ENCODE results near the gene ARHGAP1. TPM values are rescaled to one million over a fixed set of nuclear protein-coding genes. Genes with fewer than 3 reads are reported as not detected.

ARHGAP1 gene
- total RNA-seq, 1 donor from 2014 or later = 8.1 TPM

GRCh38 chr11:46668480-46669085, 31.8 kb downstream of the ARHGAP1 start:
- Mint-ChIP-seq H3K4me3 (no peak overlapping the region), H3K4me1 (peaks cover 3% of the 10 kb centered on the region)
- no peaks in the 10 kb centered on the region for H3K27me3 ChIP-seq

GRCh38 chr11:46667043-46667481, 33.4 kb downstream of the ARHGAP1 start:
- Mint-ChIP-seq H3K36me3 (peaks cover 32% of the 10 kb centered on the region), H3K9me3 (no peaks in the 10 kb centered on the region), H3K27me3 (ENCODE audit: insufficient read depth, low read depth) (no peaks in the 10 kb centered on the region), H3K27ac (no peak overlapping the region), H3K4me3 (no peak overlapping the region), H3K4me1 (peaks cover 3% of the 10 kb centered on the region)
- Histone ChIP-seq H3K27me3 (no peaks in the 10 kb centered on the region), H3K9me3 (ENCODE audit: low read depth) (no peaks in the 10 kb centered on the region), H3K4me2 (no peak overlapping the region), H3K36me3 (no peaks in the 10 kb centered on the region), H2AFZ (replicated peaks) (no peak overlapping the region), H3K4me1 (no peaks in the 10 kb centered on the region), H3K4me3 (no peak overlapping the region), H3F3A (ENCODE audit: low read depth) (no peaks in the 10 kb centered on the region), H3K79me2 (ENCODE audit: low read depth) (no peaks in the 10 kb centered on the region), H3K27ac (no peak overlapping the region), H4K20me1 (ENCODE audit: low read depth) (no peaks in the 10 kb centered on the region), H3K9ac (no peak overlapping the region)
- no peak for DNase-seq (ENCODE audit: low spot score)
- TF ChIP-seq EZH2phosphoT487 (IDR thresholded peaks at IDR 0.05) = no peak
- no peak for TF ChIP-seq CTCF (IDR thresholded peaks at IDR 0.05)
- no peak for TF ChIP-seq EZH2 (IDR thresholded peaks at IDR 0.05)

More at GRCh38 chr11:46668480-46669085, 31.8 kb downstream of the ARHGAP1 start:
- Histone ChIP-seq H2AFZ (replicated peaks) (no peak overlapping the region), H3K9me3 (ENCODE audit: low read depth) (no peaks in the 10 kb centered on the region), H3K4me3 (no peak overlapping the region), H3K27ac (no peak overlapping the region), H3K9ac (no peak overlapping the region), H3K4me2 (no peak overlapping the region), H4K20me1 (ENCODE audit: low read depth) (no peaks in the 10 kb centered on the region), H3F3A (ENCODE audit: low read depth) (no peaks in the 10 kb centered on the region), H3K4me1 (no peaks in the 10 kb centered on the region), H3K36me3 (no peaks in the 10 kb centered on the region), H3K79me2 (ENCODE audit: low read depth) (no peaks in the 10 kb centered on the region)
- H3K36me3 Mint-ChIP-seq = peaks cover 32% of the 10 kb centered on the region
- no peak overlapping the region for H3K27ac Mint-ChIP-seq
- DNase-seq (ENCODE audit: low spot score) = no peak
- no peaks in the 10 kb centered on the region for H3K9me3 Mint-ChIP-seq
- TF ChIP-seq EZH2phosphoT487 (IDR thresholded peaks at IDR 0.05) = no peak
- no peak for TF ChIP-seq EZH2 (IDR thresholded peaks at IDR 0.05)
- no peak for TF ChIP-seq CTCF (IDR thresholded peaks at IDR 0.05)
- H3K27me3 Mint-ChIP-seq (ENCODE audit: insufficient read depth, low read depth) = peaks cover 2% of the 10 kb centered on the region

- H3K9me3 ChIP-seq (ENCODE audit: low read depth) = no peaks in the 10 kb centered on the region
- H3F3A ChIP-seq (ENCODE audit: low read depth) = no peaks in the 10 kb centered on the region
- no peak overlapping the region for H3K9ac ChIP-seq
- Mint-ChIP-seq H3K36me3 (peaks cover 28% of the 10 kb centered on the region), H3K27me3 (ENCODE audit: insufficient read depth, low read depth) (no peaks in the 10 kb centered on the region), H3K4me1 (peaks cover 3% of the 10 kb centered on the region), H3K4me3 (no peak overlapping the region), H3K9me3 (no peaks in the 10 kb centered on the region), H3K27ac (no peak overlapping the region)
- no peaks in the 10 kb centered on the region for H3K27me3 ChIP-seq
- no peak for DNase-seq (ENCODE audit: low spot score)
- no peaks in the 10 kb centered on the region for H4K20me1 ChIP-seq (ENCODE audit: low read depth)
- H3K27ac ChIP-seq = no peak overlapping the region
- no peaks in the 10 kb centered on the region for H3K79me2 ChIP-seq (ENCODE audit: low read depth)
- no peak overlapping the region for H2AFZ ChIP-seq (replicated peaks)
- no peaks in the 10 kb centered on the region for H3K36me3 ChIP-seq
- no peak overlapping the region for H3K4me3 ChIP-seq
- TF ChIP-seq CTCF (IDR thresholded peaks at IDR 0.05) (no peak), EZH2phosphoT487 (IDR thresholded peaks at IDR 0.05) (no peak), EZH2 (IDR thresholded peaks at IDR 0.05) (no peak)
- no peak overlapping the region for H3K4me2 ChIP-seq
- no peaks in the 10 kb centered on the region for H3K4me1 ChIP-seq
Measured at GRCh38 chr11:46666516-46666915, 33.9 kb downstream of the ARHGAP1 start.

Measured in neural progenitor cell (in vitro differentiated cells).